H9 (cell line): ENCODE data around the gene NECTIN4. TPM values are rescaled to one million over a fixed set of nuclear protein-coding genes. Genes with fewer than 3 reads are reported as not detected.

Experiments
- DNase-seq: peaks from one replicate; pipeline ENCODE4 v3.0.0-alpha.2; 2017
- H2AFZ ChIP-seq: one replicate; pipeline ENCODE4 v1.6.1; 2013; ENCODE audit warnings: mild to moderate bottlenecking, low read length, control low read depth, moderate library complexity
- H2AK5ac ChIP-seq: 2 replicates; pipeline ENCODE4 v1.6.1; 2013; ENCODE audit warnings: low read length, control low read depth, mixed read lengths; ENCODE audit not compliant: insufficient read length
- H2BK120ac ChIP-seq: one replicate; pipeline ENCODE4 v1.6.1; 2013; ENCODE audit warnings: low read depth, mild to moderate bottlenecking, low read length, control low read depth, inconsistent platforms; ENCODE audit not compliant: poor library complexity, severe bottlenecking
- H2BK12ac ChIP-seq: 2 replicates; pipeline ENCODE4 v1.6.1; 2013; ENCODE audit warnings: low read length, control low read depth, mixed read lengths, low read depth; ENCODE audit not compliant: insufficient read length
- H2BK15ac ChIP-seq: 2 replicates; pipeline ENCODE4 v1.6.1; 2013; ENCODE audit warnings: low read depth, low read length, control low read depth
- H2BK20ac ChIP-seq: one replicate; pipeline ENCODE4 v1.6.1; 2013; ENCODE audit warnings: low read depth, mild to moderate bottlenecking, low read length, control low read depth, inconsistent platforms; ENCODE audit not compliant: poor library complexity, severe bottlenecking
- H2BK5ac ChIP-seq: 2 replicates; pipeline ENCODE4 v1.6.1; 2013; ENCODE audit warnings: low read length, control low read depth, mixed read lengths; ENCODE audit not compliant: insufficient read length
- H3K14ac ChIP-seq: 2 replicates; pipeline ENCODE4 v1.6.1; 2013; ENCODE audit warnings: low read length, control low read depth; ENCODE audit not compliant: insufficient read depth
- H3K18ac ChIP-seq: 2 replicates; pipeline ENCODE4 v1.6.1; 2013; ENCODE audit warnings: low read depth, mild to moderate bottlenecking, mixed read lengths, low read length, control low read depth; ENCODE audit not compliant: insufficient read length
- H3K23ac ChIP-seq: 2 replicates; pipeline ENCODE4 v1.6.1; 2013; ENCODE audit warnings: low read length, control low read depth, mixed read lengths, low read depth; ENCODE audit not compliant: insufficient read length
- H3K23me2 ChIP-seq: 2 replicates; pipeline ENCODE4 v1.6.1; 2013; ENCODE audit warnings: low read depth, mild to moderate bottlenecking, mixed read lengths, low read length, control low read depth; ENCODE audit not compliant: insufficient read length, poor library complexity, severe bottlenecking
- H3K27ac ChIP-seq: 2 replicates; pipeline ENCODE4 v1.5.1; 2013; ENCODE audit warnings: low read length, control low read depth, mixed read lengths, low read depth; ENCODE audit not compliant: insufficient read length
- H3K27me3 ChIP-seq: 2 replicates; pipeline ENCODE4 v1.6.1; 2013; ENCODE audit warnings: low read length, control low read depth, inconsistent platforms; ENCODE audit not compliant: insufficient read depth
- H3K4ac ChIP-seq: 2 replicates; pipeline ENCODE4 v1.6.1; 2013; ENCODE audit warnings: low read depth, mild to moderate bottlenecking, control low read depth, inconsistent platforms, low read length, moderate library complexity
- H3K4me1 ChIP-seq: 2 replicates; pipeline ENCODE4 v1.6.1; 2013; ENCODE audit warnings: low read length, control low read depth, inconsistent platforms; ENCODE audit not compliant: insufficient read depth
- H3K4me2 ChIP-seq: 2 replicates; pipeline ENCODE4 v1.6.1; 2013; ENCODE audit warnings: low read length, control low read depth, mixed read lengths; ENCODE audit not compliant: insufficient read length, insufficient read depth
- H3K56ac ChIP-seq: 2 replicates; pipeline ENCODE4 v1.6.1; 2013; ENCODE audit warnings: low read depth, mild to moderate bottlenecking, mixed read lengths, low read length, control low read depth; ENCODE audit not compliant: insufficient read length
- H3K79me1 ChIP-seq: 2 replicates; pipeline ENCODE4 v1.6.1; 2013; ENCODE audit warnings: low read depth, mild to moderate bottlenecking, moderate library complexity, low read length, control low read depth, inconsistent platforms; ENCODE audit not compliant: insufficient read depth, poor library complexity, severe bottlenecking
- H3K79me2 ChIP-seq: 2 replicates; pipeline ENCODE4 v1.6.1; 2013; ENCODE audit warnings: low read length, control low read depth, inconsistent platforms; ENCODE audit not compliant: insufficient read depth
- H3K9ac ChIP-seq: 2 replicates; pipeline ENCODE4 v1.6.1; 2013; ENCODE audit warnings: low read length, control low read depth, mixed read lengths; ENCODE audit not compliant: insufficient read length; ENCODE audit errors: extremely low read depth
- H3K9me3 ChIP-seq: one replicate; pipeline ENCODE4 v1.6.1; 2013; ENCODE audit warnings: low read depth, low read length, inconsistent platforms; ENCODE audit not compliant: control insufficient read depth
- H3T11ph ChIP-seq: one replicate; pipeline ENCODE4 v1.6.1; 2013; ENCODE audit warnings: mild to moderate bottlenecking, low read length, control low read depth, inconsistent platforms
- H4K20me1 ChIP-seq: one replicate; pipeline ENCODE4 v1.6.1; 2013; ENCODE audit not compliant: control insufficient read depth, insufficient read length, insufficient read depth
- H4K5ac ChIP-seq: 2 replicates; pipeline ENCODE4 v1.6.1; 2013; ENCODE audit warnings: low read depth, mild to moderate bottlenecking, mixed read lengths, low read length, control low read depth; ENCODE audit not compliant: insufficient read length
- H4K8ac ChIP-seq: replicated peaks from 2 replicates; pipeline ENCODE4 v1.6.1; 2013; ENCODE audit warnings: low read length, control low read depth, mixed read lengths, low read depth; ENCODE audit not compliant: insufficient read length
- H4K91ac ChIP-seq: 2 replicates; pipeline ENCODE4 v1.6.1; 2013; ENCODE audit warnings: low read depth, mild to moderate bottlenecking, moderate library complexity, mixed read lengths, low read length, control low read depth; ENCODE audit not compliant: insufficient read length
- H3K27ac Mint-ChIP-seq, 3 experiments: 2 replicates in 2 of 3; 3 replicates in 1 of 3; pipeline ENCODE4 v1.8.0; 2020 to 2021; ENCODE audit warnings: mixed read lengths in 3 of 3, mild to moderate bottlenecking in 1 of 3, moderate library complexity in 1 of 3
- H3K27me3 Mint-ChIP-seq: 2 replicates; pipeline ENCODE4 v1.8.0; 2021; ENCODE audit warnings: low read depth, mild to moderate bottlenecking, moderate library complexity, mixed read lengths
- H3K36me3 Mint-ChIP-seq, 3 experiments: 2 replicates in 2 of 3; 3 replicates in 1 of 3; pipeline ENCODE4 v1.8.0; 2020 to 2021; ENCODE audit warnings: low read depth in 3 of 3, mixed read lengths in 3 of 3; ENCODE audit not compliant: insufficient read depth in 1 of 3
- H3K4me1 Mint-ChIP-seq, 2 experiments: 2 replicates each; pipeline ENCODE4 v1.8.0; 2020; ENCODE audit warnings: mixed read lengths in 2 of 2
- H3K4me3 Mint-ChIP-seq, 2 experiments: 2 replicates in 1 of 2; 3 replicates in 1 of 2; pipeline ENCODE4 v1.8.0; 2020 to 2021; ENCODE audit warnings: mild to moderate bottlenecking in 2 of 2, mixed read lengths in 2 of 2, moderate library complexity in 1 of 2
- H3K9me3 Mint-ChIP-seq, 2 experiments: 2 replicates in 1 of 2; 3 replicates in 1 of 2; pipeline ENCODE4 v1.8.0; 2020; ENCODE audit warnings: mild to moderate bottlenecking in 2 of 2, mixed read lengths in 2 of 2, moderate library complexity in 1 of 2
- WGBS: extraction: QIAGEN DNeasy Blood & Tissue Kit; methylation state at CpG from one replicate; pipeline ENCODE4 v1.1.7; 2013; ENCODE audit warnings: missing lambda C conversion rate, low lambda C conversion rate, mixed read lengths; ENCODE audit not compliant: insufficient read length; ENCODE audit errors: extremely low coverage; 5-methylcytosine and 5-hydroxymethylcytosine counted together
- total RNA-seq: library from RNA; stranded (reverse); gene quantifications from 2 replicates; pipeline ENCODE4 v1.2.1, GENCODE V29; 2021
- TF ChIP-seq, protein P1 (sequence below): fragments of 200-600 bp; sonication (generic); conservative IDR thresholded peaks from 3 replicates; pipeline ENCODE4 v1.8.0; 2021; ENCODE audit warnings: antibody characterized with exemption, mild to moderate bottlenecking

The NECTIN4 gene
- total RNA-seq, 1 experiment from 2014 or later: 0.33 TPM

DNA sequence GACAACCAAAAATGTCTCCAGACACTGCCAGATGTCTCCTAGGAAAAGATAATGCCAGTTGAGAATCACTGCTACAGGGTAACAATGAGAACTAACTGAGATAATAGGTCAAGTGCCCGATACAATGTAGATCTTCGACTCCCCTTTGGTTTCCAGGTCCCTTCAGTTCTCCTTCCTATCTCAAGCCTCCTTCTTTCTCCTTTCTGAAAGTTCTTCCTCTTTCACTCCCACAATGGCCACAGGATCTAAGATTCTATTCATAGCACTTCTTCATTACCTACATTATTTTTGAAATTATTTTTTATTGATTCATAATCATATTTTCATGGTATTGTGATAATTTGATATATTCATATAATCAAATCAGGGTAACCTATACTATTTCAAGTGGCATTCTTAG, 22.2 kb upstream of the NECTIN4 start:
- Histone ChIP-seq H3K9ac (no peak overlapping the region), H4K5ac (no peak overlapping the region), H3K27me3 (no peaks in the 10 kb centered on the region), H3T11ph (no peak overlapping the region), H4K20me1 (no peaks in the 10 kb centered on the region), H3K23ac (no peak overlapping the region), H3K79me2 (peaks cover 9% of the 10 kb centered on the region; the same call in 1 of the 2 replicates), H2BK15ac (no peak overlapping the region), H3K56ac (no peak overlapping the region), H2BK20ac (no peak overlapping the region), H3K4me2 (no peak overlapping the region), H3K23me2 (no peaks in the 10 kb centered on the region), H3K4me1 (no peaks in the 10 kb centered on the region), H4K91ac (no peak overlapping the region), H2AK5ac (no peak overlapping the region), H2BK120ac (no peak overlapping the region), H4K8ac (no peak overlapping the region), H3K79me1 (peaks cover 7% of the 10 kb centered on the region), H2BK5ac (no peak overlapping the region), H2AFZ (no peak overlapping the region), H2BK12ac (no peak overlapping the region), H3K27ac (no peak overlapping the region), H3K4ac (no peak overlapping the region), H3K9me3 (no peaks in the 10 kb centered on the region), H3K18ac (no peak overlapping the region), H3K14ac (no peak overlapping the region)
- TF ChIP-seq, protein P1, sequence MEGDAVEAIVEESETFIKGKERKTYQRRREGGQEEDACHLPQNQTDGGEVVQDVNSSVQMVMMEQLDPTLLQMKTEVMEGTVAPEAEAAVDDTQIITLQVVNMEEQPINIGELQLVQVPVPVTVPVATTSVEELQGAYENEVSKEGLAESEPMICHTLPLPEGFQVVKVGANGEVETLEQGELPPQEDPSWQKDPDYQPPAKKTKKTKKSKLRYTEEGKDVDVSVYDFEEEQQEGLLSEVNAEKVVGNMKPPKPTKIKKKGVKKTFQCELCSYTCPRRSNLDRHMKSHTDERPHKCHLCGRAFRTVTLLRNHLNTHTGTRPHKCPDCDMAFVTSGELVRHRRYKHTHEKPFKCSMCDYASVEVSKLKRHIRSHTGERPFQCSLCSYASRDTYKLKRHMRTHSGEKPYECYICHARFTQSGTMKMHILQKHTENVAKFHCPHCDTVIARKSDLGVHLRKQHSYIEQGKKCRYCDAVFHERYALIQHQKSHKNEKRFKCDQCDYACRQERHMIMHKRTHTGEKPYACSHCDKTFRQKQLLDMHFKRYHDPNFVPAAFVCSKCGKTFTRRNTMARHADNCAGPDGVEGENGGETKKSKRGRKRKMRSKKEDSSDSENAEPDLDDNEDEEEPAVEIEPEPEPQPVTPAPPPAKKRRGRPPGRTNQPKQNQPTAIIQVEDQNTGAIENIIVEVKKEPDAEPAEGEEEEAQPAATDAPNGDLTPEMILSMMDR: no peak
- H3K4me1 Mint-ChIP-seq: peaks cover 2 to 7% of the 10 kb centered on the region in 2 experiments; a peak in 3 of 4 replicates
- no peaks in the 10 kb centered on the region for H3K27me3 Mint-ChIP-seq
- H3K36me3 Mint-ChIP-seq: peaks cover 0 to 8% (median 4%) of the 10 kb centered on the region in 3 experiments; a peak in 5 of 7 replicates
- H3K9me3 Mint-ChIP-seq: no peaks in the 10 kb centered on the region
- no peak overlapping the region for H3K4me3 Mint-ChIP-seq
- no peak overlapping the region for H3K27ac Mint-ChIP-seq
- no CpG with 5 or more reads among the region's 2 CpGs for WGBS
- no peak for DNase-seq
